Neural crest cell (in vitro differentiated cells): ENCODE results near the gene ATP6AP1. TPM values are rescaled to one million over a fixed set of nuclear protein-coding genes. Genes with fewer than 3 reads are reported as not detected.

Experiments used
- DNase-seq: peaks from one replicate; pipeline ENCODE4 v3.0.0; 2021; ENCODE audit warnings: low read depth, mixed read lengths, low spot score
- H3K27ac Mint-ChIP-seq: one replicate; pipeline ENCODE4 v1.8.0; 2021; ENCODE audit warnings: mild to moderate bottlenecking, mixed read lengths; ENCODE audit not compliant: unreplicated experiment
- H3K27me3 Mint-ChIP-seq: 2 replicates; pipeline ENCODE4 v1.8.0; 2021; ENCODE audit warnings: low read depth, mild to moderate bottlenecking, mixed read lengths
- H3K36me3 Mint-ChIP-seq: 2 replicates; pipeline ENCODE4 v1.8.0; 2021; ENCODE audit warnings: low read depth, mild to moderate bottlenecking, mixed read lengths
- H3K4me1 Mint-ChIP-seq: 2 replicates; pipeline ENCODE4 v1.8.0; 2021; ENCODE audit warnings: mixed read lengths
- H3K4me3 Mint-ChIP-seq: one replicate; pipeline ENCODE4 v1.8.0; 2021; ENCODE audit warnings: mild to moderate bottlenecking, mixed read lengths
- H3K9me3 Mint-ChIP-seq: 2 replicates; pipeline ENCODE4 v1.8.0; 2021; ENCODE audit warnings: mixed read lengths
- total RNA-seq: library from RNA; stranded (reverse); gene quantifications from 2 replicates; pipeline ENCODE4 v1.2.1, GENCODE V29; 2021
- TF ChIP-seq, protein P1 (sequence below): fragments of 200-600 bp; sonication (generic); conservative IDR thresholded peaks from 2 replicates; pipeline ENCODE4 v1.5.0; 2021; ENCODE audit warnings: antibody characterized with exemption, mild to moderate bottlenecking

ATP6AP1 gene
- total RNA-seq, 1 donor from 2014 or later, result 79.8 TPM

DNA sequence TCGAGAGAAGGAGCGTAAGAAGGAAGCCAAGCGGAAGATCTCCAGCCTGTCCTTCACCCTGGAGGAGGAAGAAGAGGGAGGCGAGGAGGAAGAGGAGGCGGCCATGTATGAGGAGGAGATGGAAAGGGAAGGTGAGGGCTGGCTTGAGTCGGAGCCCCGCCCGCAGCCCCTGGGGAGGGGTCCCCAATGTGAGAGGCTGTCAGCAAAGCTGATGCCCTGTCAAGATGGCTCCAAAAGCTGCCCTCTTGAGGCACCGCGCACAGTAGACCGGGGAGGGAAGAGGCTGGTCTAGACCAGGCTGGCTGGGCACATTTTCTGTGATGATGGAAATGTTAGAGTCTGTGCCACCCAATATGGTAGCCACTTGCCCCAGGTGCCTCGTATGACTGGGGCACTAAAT is 18.0 kb downstream of the ATP6AP1 start:
- no peak for DNase-seq
- H3K9me3 Mint-ChIP-seq, result no peaks in the 10 kb centered on the region
- TF ChIP-seq, protein P1, sequence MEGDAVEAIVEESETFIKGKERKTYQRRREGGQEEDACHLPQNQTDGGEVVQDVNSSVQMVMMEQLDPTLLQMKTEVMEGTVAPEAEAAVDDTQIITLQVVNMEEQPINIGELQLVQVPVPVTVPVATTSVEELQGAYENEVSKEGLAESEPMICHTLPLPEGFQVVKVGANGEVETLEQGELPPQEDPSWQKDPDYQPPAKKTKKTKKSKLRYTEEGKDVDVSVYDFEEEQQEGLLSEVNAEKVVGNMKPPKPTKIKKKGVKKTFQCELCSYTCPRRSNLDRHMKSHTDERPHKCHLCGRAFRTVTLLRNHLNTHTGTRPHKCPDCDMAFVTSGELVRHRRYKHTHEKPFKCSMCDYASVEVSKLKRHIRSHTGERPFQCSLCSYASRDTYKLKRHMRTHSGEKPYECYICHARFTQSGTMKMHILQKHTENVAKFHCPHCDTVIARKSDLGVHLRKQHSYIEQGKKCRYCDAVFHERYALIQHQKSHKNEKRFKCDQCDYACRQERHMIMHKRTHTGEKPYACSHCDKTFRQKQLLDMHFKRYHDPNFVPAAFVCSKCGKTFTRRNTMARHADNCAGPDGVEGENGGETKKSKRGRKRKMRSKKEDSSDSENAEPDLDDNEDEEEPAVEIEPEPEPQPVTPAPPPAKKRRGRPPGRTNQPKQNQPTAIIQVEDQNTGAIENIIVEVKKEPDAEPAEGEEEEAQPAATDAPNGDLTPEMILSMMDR, result no peak
- H3K27ac Mint-ChIP-seq, result no peak overlapping the region
- no peaks in the 10 kb centered on the region for H3K27me3 Mint-ChIP-seq
- H3K4me3 Mint-ChIP-seq, result peak overlapping the region; percentile 27
- H3K4me1 Mint-ChIP-seq, result peaks cover 6% of the 10 kb centered on the region
- H3K36me3 Mint-ChIP-seq, result no peaks in the 10 kb centered on the region

DNA sequence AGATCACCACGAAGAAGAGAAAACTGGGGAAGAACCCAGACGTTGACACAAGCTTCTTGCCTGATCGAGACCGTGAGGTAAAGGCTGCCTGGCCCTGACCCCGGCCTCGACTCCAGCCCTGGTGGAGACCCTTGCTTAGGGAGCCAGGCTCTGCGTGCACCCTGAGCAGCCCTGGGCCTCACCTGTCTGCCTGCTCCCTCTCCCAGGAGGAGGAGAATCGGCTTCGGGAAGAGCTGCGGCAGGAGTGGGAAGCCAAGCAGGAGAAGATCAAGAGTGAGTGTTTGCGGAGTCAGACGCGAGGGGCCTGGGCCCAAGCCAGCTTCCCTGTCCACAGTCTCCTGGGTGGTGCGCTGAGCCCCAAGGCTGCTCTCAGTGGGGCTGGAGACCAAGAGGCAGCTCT is 20.0 kb downstream of the ATP6AP1 start:
- Mint-ChIP-seq H3K4me3 (no peak overlapping the region), H3K9me3 (no peaks in the 10 kb centered on the region), H3K4me1 (peaks cover 1% of the 10 kb centered on the region), H3K27ac (no peak overlapping the region), H3K27me3 (no peaks in the 10 kb centered on the region), H3K36me3 (no peaks in the 10 kb centered on the region)
- no peak for DNase-seq
- TF ChIP-seq, protein P1, result no peak

DNA sequence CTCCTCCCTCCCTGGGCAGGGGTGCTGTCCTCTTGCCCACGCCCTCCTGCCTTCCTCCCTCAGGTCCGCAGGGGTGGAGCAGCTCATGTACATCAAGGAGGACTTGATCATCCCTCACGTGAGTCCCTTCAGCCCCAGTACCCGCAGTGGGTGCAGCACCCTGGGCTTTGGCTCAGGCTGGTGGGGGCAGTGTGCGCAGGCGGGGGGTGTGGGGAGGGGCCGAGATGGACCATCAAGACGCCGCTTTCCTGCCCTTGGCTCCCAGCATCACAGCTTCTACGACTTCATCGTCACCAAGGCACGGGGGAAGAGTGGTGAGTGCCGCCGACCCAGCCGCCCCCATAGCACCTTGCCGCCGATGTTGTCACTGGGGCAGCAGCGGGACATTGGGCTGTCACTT is 21.1 kb downstream of the ATP6AP1 start:
- H3K36me3 Mint-ChIP-seq, result peaks cover 4% of the 10 kb centered on the region
- TF ChIP-seq, protein P1, result no peak
- no peak overlapping the region for H3K27ac Mint-ChIP-seq
- H3K9me3 Mint-ChIP-seq, result no peaks in the 10 kb centered on the region
- no peaks in the 10 kb centered on the region for H3K4me1 Mint-ChIP-seq
- H3K27me3 Mint-ChIP-seq, result no peaks in the 10 kb centered on the region
- H3K4me3 Mint-ChIP-seq, result no peak overlapping the region
- DNase-seq, result no peak

DNA sequence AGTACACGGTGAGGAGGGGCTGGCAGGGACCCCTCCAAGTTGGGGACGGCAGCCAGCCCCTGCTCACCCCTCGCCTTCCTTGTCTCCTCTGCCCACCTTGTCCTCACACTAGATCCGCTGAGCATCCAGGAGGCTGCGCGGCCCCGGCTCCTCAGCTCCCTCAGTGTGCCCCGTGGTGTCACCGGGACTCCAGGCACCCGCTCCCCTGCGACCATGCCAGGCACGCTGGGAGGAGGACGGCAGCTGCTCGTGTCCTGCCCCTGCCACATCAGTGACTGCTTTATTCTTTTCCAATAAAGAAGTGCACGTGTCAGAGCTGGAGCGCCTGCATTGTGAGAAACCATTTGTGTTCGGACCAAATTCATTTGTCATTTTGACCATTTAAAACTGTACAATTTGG is 21.8 kb downstream of the ATP6AP1 start:
- H3K9me3 Mint-ChIP-seq, result no peaks in the 10 kb centered on the region
- H3K27me3 Mint-ChIP-seq, result no peaks in the 10 kb centered on the region

DNA sequence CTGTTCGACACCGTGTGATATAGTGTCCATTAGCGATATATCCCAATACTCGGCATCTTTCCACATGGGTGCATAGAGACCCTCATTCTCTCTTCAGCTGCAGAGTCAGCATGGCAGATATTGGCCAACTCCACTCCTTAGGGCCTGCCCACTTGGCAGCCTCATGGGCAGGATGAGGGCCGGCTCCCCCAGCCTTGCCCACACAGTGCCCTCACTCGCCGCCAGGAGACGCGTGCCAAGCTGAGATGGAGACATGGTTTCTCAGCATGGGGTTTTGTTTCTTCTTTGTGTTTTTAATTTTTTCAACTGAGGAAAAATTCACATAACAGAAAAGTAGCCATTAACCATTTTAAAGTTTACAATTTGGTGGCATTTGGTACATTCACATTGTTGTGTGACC is 24.3 kb downstream of the ATP6AP1 start:
- peaks cover 9% of the 10 kb centered on the region for H3K36me3 Mint-ChIP-seq
- no peaks in the 10 kb centered on the region for H3K27me3 Mint-ChIP-seq
- H3K4me3 Mint-ChIP-seq, result peak overlapping the region; percentile 58
- TF ChIP-seq, protein P1, result no peak
- DNase-seq, result no peak
- peaks cover 5% of the 10 kb centered on the region for H3K4me1 Mint-ChIP-seq
- H3K27ac Mint-ChIP-seq, result no peak overlapping the region
- no peaks in the 10 kb centered on the region for H3K9me3 Mint-ChIP-seq

More for the DNA sequence above, 21.8 kb downstream of the ATP6AP1 start:
- Mint-ChIP-seq H3K36me3 (peaks cover 6% of the 10 kb centered on the region), H3K27ac (no peak overlapping the region), H3K4me1 (no peaks in the 10 kb centered on the region), H3K4me3 (no peak overlapping the region)
- TF ChIP-seq, protein P1, result no peak
- DNase-seq, result no peak
